Measurements from ENCODE around the gene CDKN2B-AS1.
A peak's percentile ranks its signal among the peaks of the same experiment; 100 is the strongest.
"Not testable (repeated sequence)": the region's sequence is repeated elsewhere in the genome, so short reads cannot be mapped to it uniquely, and the experiment has no call there.

Gene CDKN2B-AS1

GRCh38 chr9:22044583-22044982 is 50.0 kb downstream of the CDKN2B-AS1 start:
- peak; percentile 64 for DNase-seq (ENCODE audit: low read depth)

GRCh38 chr9:22045423-22045822 is 50.8 kb downstream of the CDKN2B-AS1 start:
- DNase-seq (ENCODE audit: low read depth): no peak

- no peak for DNase-seq (ENCODE audit: low read depth)
Measured at GRCh38 chr9:22046243-22046885, 51.8 kb downstream of the CDKN2B-AS1 start.

- peak; percentile 21 for DNase-seq (ENCODE audit: low read depth)
Measured at GRCh38 chr9:22047596-22047995, 53.0 kb downstream of the CDKN2B-AS1 start.

GRCh38 chr9:22049411-22049810 is 54.8 kb downstream of the CDKN2B-AS1 start:
- DNase-seq (ENCODE audit: low read depth): peak; percentile 81

GRCh38 chr9:22050924-22051323 is 56.3 kb downstream of the CDKN2B-AS1 start:
- no peak for DNase-seq (ENCODE audit: low read depth)

GRCh38 chr9:22052376-22052945 is 57.9 kb downstream of the CDKN2B-AS1 start:
- DNase-seq (ENCODE audit: low read depth): peak; percentile 75

- no peak for DNase-seq (ENCODE audit: low read depth)
Measured at GRCh38 chr9:22053178-22053577, 58.6 kb downstream of the CDKN2B-AS1 start.

- DNase-seq (ENCODE audit: low read depth): no peak
Measured at GRCh38 chr9:22054076-22054475, 59.5 kb downstream of the CDKN2B-AS1 start.

GRCh38 chr9:22054529-22054928 is 59.9 kb downstream of the CDKN2B-AS1 start:
- no peak for DNase-seq (ENCODE audit: low read depth)

GRCh38 chr9:22055090-22055489 is 60.5 kb downstream of the CDKN2B-AS1 start:
- no peak for DNase-seq (ENCODE audit: low read depth)

GRCh38 chr9:22056402-22056801 is 61.8 kb downstream of the CDKN2B-AS1 start:
- DNase-seq (ENCODE audit: low read depth): no peak

- not testable (repeated sequence) for DNase-seq (ENCODE audit: low read depth)
Measured at GRCh38 chr9:22057972-22058371, 63.4 kb downstream of the CDKN2B-AS1 start.

- DNase-seq (ENCODE audit: low read depth): no peak
Measured at GRCh38 chr9:22060831-22061383, 66.3 kb downstream of the CDKN2B-AS1 start.

- no peak for DNase-seq (ENCODE audit: low read depth)
Measured at GRCh38 chr9:22064957-22065356, 70.4 kb downstream of the CDKN2B-AS1 start.

- DNase-seq (ENCODE audit: low read depth): no peak
Measured at GRCh38 chr9:22065431-22066200, 71.0 kb downstream of the CDKN2B-AS1 start.

GRCh38 chr9:22067196-22067595 is 72.6 kb downstream of the CDKN2B-AS1 start:
- DNase-seq (ENCODE audit: low read depth): no peak

- DNase-seq (ENCODE audit: low read depth): no peak
Measured at GRCh38 chr9:22068369-22068768, 73.8 kb downstream of the CDKN2B-AS1 start.

GRCh38 chr9:22073349-22073748 is 78.8 kb downstream of the CDKN2B-AS1 start:
- DNase-seq (ENCODE audit: low read depth): no peak

- no peak for DNase-seq (ENCODE audit: low read depth)
Measured at GRCh38 chr9:22078081-22078480, 83.5 kb downstream of the CDKN2B-AS1 start.

GRCh38 chr9:22079873-22080341 is 85.3 kb downstream of the CDKN2B-AS1 start:
- peak; percentile 84 for DNase-seq (ENCODE audit: low read depth)

- DNase-seq (ENCODE audit: low read depth): peak; percentile 90
Measured at GRCh38 chr9:22084336-22085035, 89.9 kb downstream of the CDKN2B-AS1 start.
